Pulmonary artery endothelial cell (primary cell): Measurements from ENCODE around the gene MYLIP. TPM values are rescaled to one million over a fixed set of nuclear protein-coding genes. Genes with fewer than 3 reads are reported as not detected.

ENCODE experiments used
- total RNA-seq: library from RNA; depleted of rRNA; stranded (reverse); fragments of >200 nt; gene quantifications from 2 replicates; pipeline ENCODE4 v1.2.3, GENCODE V29; 2014

MYLIP gene
- total RNA-seq, 1 donor from 2014 or later, result 28.0 TPM

Other genes starting within 250 kb of the MYLIP start
- gene GMPR, start 109.5 kb downstream of the MYLIP start, total RNA-seq, result 32.3 and 36.5 TPM in 2 replicates